Measurements from ENCODE around the gene CASK.

DNA sequence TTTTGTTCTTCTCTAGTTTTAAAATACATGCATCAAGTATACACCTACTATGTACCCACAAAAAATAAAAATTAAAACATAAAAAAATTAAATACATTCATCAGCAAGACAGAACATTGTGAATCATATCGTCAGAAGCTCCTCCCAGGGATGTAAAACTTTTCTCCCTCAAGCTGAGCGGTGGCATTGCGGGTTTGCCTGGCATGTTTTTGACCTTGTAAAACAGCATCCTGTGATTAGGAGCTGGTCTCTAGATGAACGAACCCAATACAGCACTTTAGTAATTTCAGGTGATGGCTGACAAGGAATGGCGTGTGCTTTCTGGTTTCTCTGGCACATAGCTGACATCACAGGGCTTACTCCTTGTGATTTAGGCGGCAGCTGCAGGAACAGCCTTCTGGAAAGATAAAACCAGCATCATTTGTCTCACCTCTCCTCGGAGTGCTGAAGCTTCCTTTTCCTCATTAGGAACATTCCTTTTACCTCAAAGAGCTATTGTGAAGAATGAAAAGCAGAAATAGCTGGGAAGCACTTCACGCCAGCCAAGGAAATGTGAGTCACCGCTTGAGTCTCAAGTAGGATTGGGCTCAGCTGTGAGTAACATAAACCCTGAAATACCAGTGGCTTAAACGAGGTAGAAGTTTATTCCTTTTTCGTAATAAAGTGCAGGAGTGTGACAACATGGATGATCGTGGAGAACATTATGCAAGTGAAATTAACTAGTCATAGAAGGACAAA lies 431.9 kb downstream of the CASK start:
- TF ChIP-seq, protein P1, sequence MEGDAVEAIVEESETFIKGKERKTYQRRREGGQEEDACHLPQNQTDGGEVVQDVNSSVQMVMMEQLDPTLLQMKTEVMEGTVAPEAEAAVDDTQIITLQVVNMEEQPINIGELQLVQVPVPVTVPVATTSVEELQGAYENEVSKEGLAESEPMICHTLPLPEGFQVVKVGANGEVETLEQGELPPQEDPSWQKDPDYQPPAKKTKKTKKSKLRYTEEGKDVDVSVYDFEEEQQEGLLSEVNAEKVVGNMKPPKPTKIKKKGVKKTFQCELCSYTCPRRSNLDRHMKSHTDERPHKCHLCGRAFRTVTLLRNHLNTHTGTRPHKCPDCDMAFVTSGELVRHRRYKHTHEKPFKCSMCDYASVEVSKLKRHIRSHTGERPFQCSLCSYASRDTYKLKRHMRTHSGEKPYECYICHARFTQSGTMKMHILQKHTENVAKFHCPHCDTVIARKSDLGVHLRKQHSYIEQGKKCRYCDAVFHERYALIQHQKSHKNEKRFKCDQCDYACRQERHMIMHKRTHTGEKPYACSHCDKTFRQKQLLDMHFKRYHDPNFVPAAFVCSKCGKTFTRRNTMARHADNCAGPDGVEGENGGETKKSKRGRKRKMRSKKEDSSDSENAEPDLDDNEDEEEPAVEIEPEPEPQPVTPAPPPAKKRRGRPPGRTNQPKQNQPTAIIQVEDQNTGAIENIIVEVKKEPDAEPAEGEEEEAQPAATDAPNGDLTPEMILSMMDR (IDR thresholded peaks at IDR 0.05): no peak
- TF ChIP-seq POLR2A (IDR thresholded peaks at IDR 0.05) (no peak), POLR2AphosphoS5 (IDR thresholded peaks at IDR 0.05) (peak; percentile 5 to 63 (median 17))

All from stomach (tissue), 4 donors.